ENCODE results near the gene GSN. TPM values are rescaled to one million over a fixed set of nuclear protein-coding genes. Genes with fewer than 3 reads are reported as not detected.

GSN gene
- total RNA-seq, 1 experiment from 2014 or later, result 21.9 TPM

- no peak overlapping the region for H3K27ac Mint-ChIP-seq (ENCODE audit: low read depth, unreplicated experiment)
- CTCF ChIA-PET, result interaction anchor here (0.5 kb wide), 1 partner anchor 335 kb away, joined by 4 read pairs; no protein-coding TSS in a partner anchor
- no peak for DNase-seq (ENCODE audit: unreplicated experiment)
- no peaks in the 10 kb centered on the region for H3K27me3 Mint-ChIP-seq (ENCODE audit: insufficient read depth, unreplicated experiment)
- H3K4me1 Mint-ChIP-seq (ENCODE audit: insufficient read depth, unreplicated experiment), result peaks cover 6% of the 10 kb centered on the region
- H3K36me3 Mint-ChIP-seq (ENCODE audit: insufficient read depth, unreplicated experiment), result no peaks in the 10 kb centered on the region
- intact Hi-C loops (cut with micrococcal nuclease), result no loop called here
- no peak overlapping the region for H3K4me3 Mint-ChIP-seq (ENCODE audit: unreplicated experiment)
- no peak for TF ChIP-seq CTCF (IDR thresholded peaks at IDR 0.05; ENCODE audit: unreplicated experiment)
- H3K9me3 Mint-ChIP-seq (ENCODE audit: unreplicated experiment), result peaks cover under 1% of the 10 kb centered on the region
- BruUV-seq (replicated peaks), result no TSS peak
- POLR2A ChIA-PET, result no interaction called here
Observed at GRCh38 chr9:121242959-121243346, 25.0 kb upstream of the GSN start.

GRCh38 chr9:121246821-121247561 is 21.0 kb upstream of the GSN start:
- ChIA-PET POLR2A (interaction anchor here (1.3 to 2.8 kb wide), 2 partner anchors 13 to 21 kb away, joined by 3 to 19 read pairs; partner anchors contain the start of gene GSN), CTCF (interaction anchor here (1.0 to 1.3 kb wide), 3 partner anchors 13 to 32 kb away, joined by 3 to 5 read pairs (median 3); no protein-coding TSS in a partner anchor)
- Mint-ChIP-seq H3K4me3 (ENCODE audit: unreplicated experiment) (no peak overlapping the region), H3K9me3 (ENCODE audit: unreplicated experiment) (peaks cover 11% of the 10 kb centered on the region), H3K36me3 (ENCODE audit: insufficient read depth, unreplicated experiment) (no peaks in the 10 kb centered on the region), H3K27me3 (ENCODE audit: insufficient read depth, unreplicated experiment) (no peaks in the 10 kb centered on the region), H3K27ac (ENCODE audit: low read depth, unreplicated experiment) (no peak overlapping the region), H3K4me1 (ENCODE audit: insufficient read depth, unreplicated experiment) (peaks cover 6% of the 10 kb centered on the region)
- intact Hi-C loops (cut with micrococcal nuclease), result no loop called here
- BruUV-seq (replicated peaks), result no TSS peak
- TF ChIP-seq CTCF (IDR thresholded peaks at IDR 0.05; ENCODE audit: unreplicated experiment), result no peak
- peak; percentile 55 for DNase-seq (ENCODE audit: unreplicated experiment)

- H3K27ac Mint-ChIP-seq (ENCODE audit: low read depth, unreplicated experiment), result no peak overlapping the region
- no peak overlapping the region for H3K4me3 Mint-ChIP-seq (ENCODE audit: unreplicated experiment)
- no peaks in the 10 kb centered on the region for H3K27me3 Mint-ChIP-seq (ENCODE audit: insufficient read depth, unreplicated experiment)
- intact Hi-C loops (cut with micrococcal nuclease), result no loop called here
- DNase-seq (ENCODE audit: unreplicated experiment), result no peak
- no peaks in the 10 kb centered on the region for H3K36me3 Mint-ChIP-seq (ENCODE audit: insufficient read depth, unreplicated experiment)
- no peak for TF ChIP-seq CTCF (IDR thresholded peaks at IDR 0.05; ENCODE audit: unreplicated experiment)
- H3K9me3 Mint-ChIP-seq (ENCODE audit: unreplicated experiment), result peaks cover 11% of the 10 kb centered on the region
- H3K4me1 Mint-ChIP-seq (ENCODE audit: insufficient read depth, unreplicated experiment), result peaks cover 6% of the 10 kb centered on the region
- ChIA-PET POLR2A (no interaction called here), CTCF (no interaction called here)
- BruUV-seq (replicated peaks), result no TSS peak
Observed at GRCh38 chr9:121249563-121249962, 18.4 kb upstream of the GSN start.

- peaks cover 11% of the 10 kb centered on the region for H3K9me3 Mint-ChIP-seq (ENCODE audit: unreplicated experiment)
- no peaks in the 10 kb centered on the region for H3K4me1 Mint-ChIP-seq (ENCODE audit: insufficient read depth, unreplicated experiment)
- H3K4me3 Mint-ChIP-seq (ENCODE audit: unreplicated experiment), result no peak overlapping the region
- no peaks in the 10 kb centered on the region for H3K36me3 Mint-ChIP-seq (ENCODE audit: insufficient read depth, unreplicated experiment)
- ChIA-PET POLR2A (interaction anchor here (0.6 to 0.9 kb wide), 2 partner anchors 30 to 39 kb away, joined by 3 read pairs; no protein-coding TSS in a partner anchor), CTCF (interaction anchor here (0.7 to 1.3 kb wide), 6 partner anchors 9 to 192 kb away, joined by 3 to 5 read pairs (median 4); partner anchors contain the start of gene RAB14)
- no peak overlapping the region for H3K27ac Mint-ChIP-seq (ENCODE audit: low read depth, unreplicated experiment)
- intact Hi-C loops (cut with micrococcal nuclease), result no loop called here
- TF ChIP-seq CTCF (IDR thresholded peaks at IDR 0.05; ENCODE audit: unreplicated experiment), result no peak
- H3K27me3 Mint-ChIP-seq (ENCODE audit: insufficient read depth, unreplicated experiment), result no peaks in the 10 kb centered on the region
- no peak for DNase-seq (ENCODE audit: unreplicated experiment)
- BruUV-seq (replicated peaks), result no TSS peak
Observed at GRCh38 chr9:121252104-121252851, 15.7 kb upstream of the GSN start.

Measured in MCF 10A (cell line).